ENCODE data around the gene COX4I1. TPM values are rescaled to one million over a fixed set of nuclear protein-coding genes. Genes with fewer than 3 reads are reported as not detected.

COX4I1 gene
- total RNA-seq, 1 experiment from 2014 or later, result 506 TPM

GRCh38 chr16:85794696-85795095 lies 4.8 kb upstream of the COX4I1 start:
- Histone ChIP-seq H3K14ac (ENCODE audit: insufficient read depth, low read length) (no peak overlapping the region), H2BK120ac (ENCODE audit: low read depth, low read length, poor library complexity, severe bottlenecking) (no peak overlapping the region), H2BK5ac (ENCODE audit: insufficient read length, low read length) (no peak overlapping the region), H3K9me3 (ENCODE audit: control insufficient read depth, low read depth, low read length) (no peaks in the 10 kb centered on the region), H4K8ac (replicated peaks; ENCODE audit: insufficient read length, low read depth, low read length) (no peak overlapping the region), H2BK12ac (ENCODE audit: insufficient read length, low read depth, low read length) (no peak overlapping the region), H3K4ac (ENCODE audit: low read depth, low read length) (no peak overlapping the region), H3K23me2 (ENCODE audit: insufficient read length, low read depth, low read length, poor library complexity, severe bottlenecking) (peaks cover 7% of the 10 kb centered on the region), H3K27ac (ENCODE audit: insufficient read length, low read depth, low read length) (no peak overlapping the region), H3T11ph (ENCODE audit: low read length) (no peak overlapping the region), H4K91ac (ENCODE audit: insufficient read length, low read depth, low read length) (no peak overlapping the region), H3K56ac (ENCODE audit: insufficient read length, low read depth, low read length) (no peak overlapping the region), H3K23ac (ENCODE audit: insufficient read length, low read depth, low read length) (no peak overlapping the region), H3K4me1 (ENCODE audit: insufficient read depth, low read length) (no peaks in the 10 kb centered on the region), H2BK15ac (ENCODE audit: low read depth, low read length) (no peak overlapping the region), H3K18ac (ENCODE audit: insufficient read length, low read depth, low read length) (no peak overlapping the region), H2BK20ac (ENCODE audit: low read depth, low read length, poor library complexity, severe bottlenecking) (no peak overlapping the region), H2AFZ (ENCODE audit: low read length) (no peak overlapping the region), H3K79me1 (ENCODE audit: insufficient read depth, low read depth, low read length, poor library complexity, severe bottlenecking) (peaks cover 20% of the 10 kb centered on the region), H4K20me1 (ENCODE audit: control insufficient read depth, insufficient read depth, insufficient read length) (peaks cover 3% of the 10 kb centered on the region), H3K4me2 (ENCODE audit: insufficient read depth, insufficient read length, low read length) (no peak overlapping the region), H3K79me2 (ENCODE audit: insufficient read depth, low read length) (peaks cover 37% of the 10 kb centered on the region), H3K9ac (ENCODE audit: extremely low read depth, insufficient read length, low read length) (no peak overlapping the region), H2AK5ac (ENCODE audit: insufficient read length, low read length) (no peak overlapping the region), H3K27me3 (ENCODE audit: insufficient read depth, low read length) (no peaks in the 10 kb centered on the region), H4K5ac (ENCODE audit: insufficient read length, low read depth, low read length) (no peak overlapping the region)
- no peak overlapping the region for H3K4me3 Mint-ChIP-seq
- H3K4me1 Mint-ChIP-seq, result peaks cover 9 to 14% of the 10 kb centered on the region in 2 experiments
- H3K27me3 Mint-ChIP-seq (ENCODE audit: low read depth), result no peaks in the 10 kb centered on the region
- DNase-seq, result no peak
- WGBS (ENCODE audit: extremely low coverage, insufficient read length, low lambda C conversion rate), result no CpG with 5 or more reads among the region's 8 CpGs
- no peak overlapping the region; a peak in 1 of 7 replicates for H3K27ac Mint-ChIP-seq
- H3K36me3 Mint-ChIP-seq (ENCODE audit: insufficient read depth in 1 of 3, low read depth in 3 of 3), result peaks cover 44 to 72% (median 61%) of the 10 kb centered on the region in 3 experiments
- TF ChIP-seq, protein P1, sequence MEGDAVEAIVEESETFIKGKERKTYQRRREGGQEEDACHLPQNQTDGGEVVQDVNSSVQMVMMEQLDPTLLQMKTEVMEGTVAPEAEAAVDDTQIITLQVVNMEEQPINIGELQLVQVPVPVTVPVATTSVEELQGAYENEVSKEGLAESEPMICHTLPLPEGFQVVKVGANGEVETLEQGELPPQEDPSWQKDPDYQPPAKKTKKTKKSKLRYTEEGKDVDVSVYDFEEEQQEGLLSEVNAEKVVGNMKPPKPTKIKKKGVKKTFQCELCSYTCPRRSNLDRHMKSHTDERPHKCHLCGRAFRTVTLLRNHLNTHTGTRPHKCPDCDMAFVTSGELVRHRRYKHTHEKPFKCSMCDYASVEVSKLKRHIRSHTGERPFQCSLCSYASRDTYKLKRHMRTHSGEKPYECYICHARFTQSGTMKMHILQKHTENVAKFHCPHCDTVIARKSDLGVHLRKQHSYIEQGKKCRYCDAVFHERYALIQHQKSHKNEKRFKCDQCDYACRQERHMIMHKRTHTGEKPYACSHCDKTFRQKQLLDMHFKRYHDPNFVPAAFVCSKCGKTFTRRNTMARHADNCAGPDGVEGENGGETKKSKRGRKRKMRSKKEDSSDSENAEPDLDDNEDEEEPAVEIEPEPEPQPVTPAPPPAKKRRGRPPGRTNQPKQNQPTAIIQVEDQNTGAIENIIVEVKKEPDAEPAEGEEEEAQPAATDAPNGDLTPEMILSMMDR (conservative IDR thresholded peaks at IDR 0.05), result no peak
- H3K9me3 Mint-ChIP-seq, result peaks cover 0 to 3% of the 10 kb centered on the region in 2 experiments; a peak in 1 of 5 replicates

Data from H9 (cell line).